ENCODE measurements around the gene POC1B.

The POC1B gene

GRCh38 chr12:89384807-89385206 lies 141.0 kb downstream of the POC1B start:
- DNase-seq (ENCODE audit: low spot score) = no peak

- peak; percentile 76 for DNase-seq (ENCODE audit: low spot score)
Observed at GRCh38 chr12:89384050-89384758, 141.6 kb downstream of the POC1B start.

GRCh38 chr12:89383235-89384049 lies 142.4 kb downstream of the POC1B start:
- DNase-seq (ENCODE audit: low spot score) = peak; percentile 20

GRCh38 chr12:89382328-89382727 lies 143.5 kb downstream of the POC1B start:
- no peak for DNase-seq (ENCODE audit: low spot score)

- no peak for DNase-seq (ENCODE audit: low spot score)
Observed at GRCh38 chr12:89379839-89380467, 145.9 kb downstream of the POC1B start.

- DNase-seq (ENCODE audit: low spot score) = no peak
Observed at GRCh38 chr12:89379148-89379838, 146.6 kb downstream of the POC1B start.

GRCh38 chr12:89376844-89377243 lies 149.0 kb downstream of the POC1B start:
- DNase-seq (ENCODE audit: low spot score) = no peak

- DNase-seq (ENCODE audit: low spot score) = no peak
Observed at GRCh38 chr12:89376202-89376529, 149.7 kb downstream of the POC1B start.

- peak; percentile 52 for DNase-seq (ENCODE audit: low spot score)
Observed at GRCh38 chr12:89373763-89374572, 151.9 kb downstream of the POC1B start.

- no peak for DNase-seq (ENCODE audit: low spot score)
Observed at GRCh38 chr12:89372584-89373370, 153.1 kb downstream of the POC1B start.

- peak; percentile 47 for DNase-seq (ENCODE audit: low spot score)
Observed at GRCh38 chr12:89370850-89371249, 155.0 kb downstream of the POC1B start.

- no peak for DNase-seq (ENCODE audit: low spot score)
Observed at GRCh38 chr12:89370421-89370831, 155.4 kb downstream of the POC1B start.
